GM11168 (cell line): ENCODE results near the gene STMN3.

ENCODE experiments used
- in situ Hi-C: fragments of 300-500 bp; cut with MboI; formaldehyde crosslinking; loops from one replicate; pipeline ENCODE4 v1.12.0; 2022; ENCODE audit warnings: low sequenced_read_pairs; ENCODE audit not compliant: unreplicated experiment

The STMN3 gene

DNA sequence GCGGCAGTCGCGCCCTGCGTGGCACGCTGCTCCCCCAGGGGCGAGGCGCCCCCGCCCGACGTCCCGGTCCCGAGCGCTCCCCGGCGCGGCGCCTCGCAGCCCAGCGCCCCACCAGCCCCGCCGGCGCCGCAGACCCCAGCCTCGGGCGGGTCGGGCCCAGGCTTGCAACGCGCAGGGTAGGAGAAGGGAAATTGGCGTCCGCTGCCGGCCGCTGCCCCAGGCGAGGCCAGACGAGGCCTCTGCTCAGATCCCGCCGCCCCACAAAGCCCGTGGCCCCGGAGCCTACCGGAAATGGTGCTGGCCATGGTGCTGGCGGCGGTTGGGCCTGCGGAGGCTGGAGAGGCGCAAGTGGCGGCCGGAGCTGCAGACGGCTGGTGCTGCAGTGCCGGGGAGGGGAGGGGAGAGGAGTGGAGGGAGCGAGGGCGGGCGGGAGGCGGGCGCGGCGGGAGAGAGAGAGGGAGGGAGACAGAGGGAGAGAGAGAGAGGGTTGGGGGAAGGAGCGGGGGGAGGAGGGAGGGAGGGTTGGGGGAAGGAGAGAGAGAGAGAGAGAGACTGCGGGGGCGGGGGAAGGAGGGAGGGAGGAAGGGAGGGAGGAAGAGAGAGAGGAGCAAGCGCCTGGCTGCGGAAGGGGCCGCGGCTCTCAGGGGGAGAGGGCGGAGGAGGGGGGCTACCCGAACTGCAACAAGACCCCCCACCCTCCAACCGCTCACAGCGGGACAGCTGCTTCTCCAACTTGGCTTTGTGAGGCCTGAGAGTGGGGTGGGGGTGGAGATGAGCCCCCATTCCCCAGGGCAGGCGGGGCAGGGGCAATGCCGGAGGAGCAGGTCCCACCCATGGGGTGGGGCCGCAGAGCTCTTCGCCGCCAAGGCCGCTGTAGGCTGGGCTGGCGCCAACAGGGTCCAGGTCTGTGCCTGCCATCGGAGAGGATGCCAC is at the start of gene STMN3:
Gene STMN3 (minus strand): TSS at position 384 of the 933 bp plus-strand sequence. CDS start 79 bp downstream, at position 305.
- in situ Hi-C loops = no loop called here

DNA sequence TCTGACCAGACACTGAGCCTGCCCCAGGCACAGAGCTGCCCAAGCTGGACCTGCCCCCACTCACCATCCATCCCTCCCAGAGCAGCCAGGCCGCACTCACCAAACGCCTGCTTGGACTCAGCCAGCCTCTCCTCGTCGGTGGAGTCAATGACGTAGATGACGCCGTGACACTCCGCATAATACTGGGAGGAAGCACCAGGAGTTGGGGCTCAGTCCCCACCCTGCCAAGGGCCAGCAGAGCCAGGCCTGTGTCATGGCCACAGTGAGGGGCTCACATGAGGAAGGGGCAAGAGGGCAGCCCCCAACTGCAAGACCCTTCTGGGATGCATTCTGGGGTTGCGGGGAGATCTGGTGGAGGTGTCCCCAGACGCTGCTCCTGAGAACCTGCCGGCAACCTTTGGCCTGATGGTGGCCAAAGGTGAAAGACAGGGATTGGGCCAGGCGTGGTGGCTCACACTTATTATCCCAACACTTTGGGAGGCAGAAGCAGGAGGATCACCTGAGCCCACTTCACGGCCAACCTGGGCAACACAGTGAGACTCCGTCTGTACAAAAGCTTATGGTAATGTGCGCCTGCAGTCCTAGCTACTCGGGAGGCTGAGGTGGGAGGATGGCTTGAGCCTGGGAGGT is 48.9 kb upstream of the STMN3 start:
- in situ Hi-C loops = loop anchor here (10.0 kb wide), 1 partner anchor 263 kb away; the partner anchor contains the start of gene ZNF512B

DNA sequence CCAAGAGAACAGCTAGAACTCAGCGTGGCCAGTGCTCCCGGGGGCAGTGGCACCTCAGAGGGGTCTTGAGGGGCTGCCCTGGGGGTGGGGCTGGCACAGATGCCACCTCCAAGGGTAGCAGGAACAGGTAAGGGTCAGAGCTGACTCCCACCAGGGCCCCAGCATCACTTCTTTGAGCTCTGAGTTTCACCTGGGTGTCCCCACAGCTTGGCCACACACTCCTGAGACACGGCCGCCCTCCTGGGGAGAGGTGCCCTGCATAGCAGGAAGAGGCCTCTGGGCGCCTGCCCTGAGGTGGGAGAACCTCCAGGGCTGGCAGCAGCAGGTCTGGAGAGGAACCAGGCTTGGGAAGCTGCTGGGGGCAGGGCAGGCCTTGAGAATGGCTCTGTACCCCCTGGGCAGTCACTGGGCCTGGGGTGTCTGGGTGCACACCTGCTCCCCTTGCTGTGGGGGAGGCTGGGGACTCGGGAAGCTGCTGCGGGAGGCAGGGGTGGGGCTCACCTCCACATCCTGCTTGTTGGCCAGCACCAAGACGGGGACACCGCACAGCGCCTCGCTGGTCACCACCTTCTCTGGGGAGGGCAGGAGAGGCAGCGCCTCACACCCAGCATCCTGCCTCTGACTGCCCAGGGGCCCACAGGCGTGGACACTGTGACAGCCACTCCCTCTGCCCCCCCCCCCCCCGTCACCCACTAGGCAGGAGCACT is 48.3 kb upstream of the STMN3 start:
- in situ Hi-C loops = loop anchor here (10.0 kb wide), 1 partner anchor 263 kb away; the partner anchor contains the start of gene ZNF512B

DNA sequence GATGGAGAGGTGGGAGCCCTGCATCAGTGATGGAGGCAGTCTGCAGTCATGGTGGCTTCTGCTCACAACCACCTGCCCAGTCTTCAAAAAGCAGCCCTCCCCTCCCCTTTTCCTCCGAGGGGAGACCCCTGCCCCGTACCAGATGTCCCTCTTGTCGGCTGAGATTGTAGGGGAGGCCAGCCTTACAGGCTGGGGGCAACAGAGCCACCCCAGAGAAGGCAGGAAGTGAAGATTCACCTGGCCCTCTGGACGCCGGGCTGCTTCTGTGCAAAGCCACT is 47.8 kb upstream of the STMN3 start:
- in situ Hi-C loops = loop anchor here (10.0 kb wide), 1 partner anchor 264 kb away; the partner anchor contains the start of gene ZNF512B

DNA sequence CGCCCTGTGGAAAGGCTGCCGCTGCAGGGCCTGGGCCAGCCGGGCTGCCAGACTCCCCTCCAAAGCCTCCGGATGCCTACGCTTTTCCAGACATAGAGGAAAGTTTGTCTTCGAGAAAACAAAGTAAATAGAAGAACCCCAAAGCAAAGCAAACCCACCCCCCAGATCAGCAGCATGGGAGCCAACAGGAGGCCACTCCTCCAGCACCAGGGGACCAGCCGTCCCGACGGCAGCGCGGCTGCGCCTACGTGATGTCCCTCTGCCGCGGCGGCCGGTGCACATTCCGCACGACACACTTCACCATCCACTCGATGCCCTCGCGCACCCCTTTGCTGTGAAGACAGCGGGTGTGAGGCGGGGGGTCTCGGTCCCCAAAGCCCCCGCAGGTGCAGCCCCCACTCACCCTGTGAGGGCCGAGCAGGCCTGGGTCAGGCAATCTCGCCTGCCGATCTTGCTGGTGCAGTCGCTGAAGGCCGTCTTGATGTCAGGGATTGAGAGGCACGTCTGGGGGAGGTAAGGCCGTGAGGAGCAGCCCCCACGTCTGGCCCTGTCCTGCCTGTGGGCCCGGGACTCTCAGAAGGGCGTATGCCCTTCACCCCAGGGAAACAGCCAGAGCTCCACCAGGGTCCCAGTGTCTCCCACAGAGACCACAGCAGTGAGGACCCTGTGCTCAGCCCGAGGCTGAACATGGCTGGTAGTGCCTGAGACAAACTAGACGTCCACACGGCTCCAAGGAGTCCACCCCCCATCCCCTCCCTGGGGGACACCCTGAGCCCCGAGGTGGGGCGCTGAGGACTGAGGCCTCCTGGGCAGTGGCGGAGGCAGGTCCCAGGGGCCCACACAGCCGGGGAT is 47.2 kb upstream of the STMN3 start:
- in situ Hi-C loops = loop anchor here (10.0 kb wide), 1 partner anchor 264 kb away; the partner anchor contains the start of gene ZNF512B

DNA sequence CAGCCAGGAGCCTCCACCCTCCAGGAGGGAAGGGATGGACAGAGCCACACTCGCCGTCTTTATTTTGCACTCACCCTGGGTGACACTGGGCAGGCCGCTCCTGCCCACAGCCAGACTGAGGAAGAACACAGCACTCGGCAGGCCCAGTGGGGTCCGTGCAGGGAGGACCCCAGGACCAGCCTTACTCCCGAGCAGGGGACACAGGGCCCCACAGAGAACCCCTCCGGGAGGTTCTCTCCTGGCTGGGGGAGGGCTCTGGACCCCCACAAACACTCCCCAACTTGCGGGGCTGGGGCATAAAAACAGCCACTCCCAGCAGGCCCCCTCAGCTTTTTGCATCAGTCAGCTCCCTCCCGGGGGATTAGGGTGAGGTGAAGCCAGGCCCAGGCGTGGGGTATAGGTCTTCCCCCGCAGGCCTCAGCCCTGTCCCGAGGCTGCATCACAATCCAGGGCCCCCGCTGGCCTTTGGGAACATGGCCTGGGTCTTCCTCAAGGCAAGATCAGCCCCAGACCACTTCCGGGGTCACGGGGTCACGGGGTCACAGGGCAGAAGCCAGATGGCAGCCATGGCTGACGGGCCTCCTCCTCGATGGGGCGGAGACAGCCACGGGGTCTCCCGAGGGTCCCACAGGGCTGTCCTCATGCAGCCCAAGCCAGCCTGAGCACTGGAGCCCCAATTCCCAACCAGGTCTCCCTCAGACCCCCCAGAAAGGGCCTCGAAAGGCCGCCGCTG is 46.4 kb upstream of the STMN3 start:
- in situ Hi-C loops = loop anchor here (10.0 kb wide), 1 partner anchor 265 kb away; the partner anchor contains the start of gene ZNF512B

DNA sequence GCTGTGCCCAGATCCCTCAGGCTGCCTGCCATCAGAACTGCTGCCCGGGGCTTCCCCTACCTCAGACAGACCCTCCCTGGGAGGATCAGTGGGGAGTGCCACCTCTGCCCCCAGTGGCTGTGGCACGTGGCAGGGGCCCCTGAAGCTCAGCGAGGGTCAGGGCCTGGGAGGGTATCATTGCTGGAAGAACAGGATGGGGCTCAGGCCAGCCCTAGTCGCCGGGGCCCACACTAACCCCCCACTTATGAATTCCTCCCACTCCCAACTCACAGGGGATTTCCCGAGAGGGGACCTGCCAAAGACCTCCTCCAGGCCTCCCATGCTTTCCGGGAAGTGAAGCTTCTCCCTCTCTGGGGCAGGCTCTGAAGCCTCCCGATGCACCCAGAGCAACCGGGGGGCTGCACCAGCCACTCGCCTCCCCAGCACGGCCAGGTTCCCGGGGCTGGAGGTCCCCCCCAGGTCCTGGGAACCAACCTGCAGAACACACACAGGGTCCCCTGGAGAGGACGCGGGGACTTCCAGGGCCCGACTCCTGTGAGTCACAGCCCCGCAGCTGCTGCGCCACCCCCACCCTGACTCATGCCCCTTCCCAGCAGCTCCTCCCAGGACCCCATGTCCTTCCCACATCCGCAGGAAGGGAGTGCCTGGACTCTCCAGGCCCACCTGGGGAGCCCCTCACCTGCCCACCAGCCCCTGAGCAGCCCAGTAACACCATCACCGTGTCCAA is 45.7 kb upstream of the STMN3 start:
- in situ Hi-C loops = no loop called here

DNA sequence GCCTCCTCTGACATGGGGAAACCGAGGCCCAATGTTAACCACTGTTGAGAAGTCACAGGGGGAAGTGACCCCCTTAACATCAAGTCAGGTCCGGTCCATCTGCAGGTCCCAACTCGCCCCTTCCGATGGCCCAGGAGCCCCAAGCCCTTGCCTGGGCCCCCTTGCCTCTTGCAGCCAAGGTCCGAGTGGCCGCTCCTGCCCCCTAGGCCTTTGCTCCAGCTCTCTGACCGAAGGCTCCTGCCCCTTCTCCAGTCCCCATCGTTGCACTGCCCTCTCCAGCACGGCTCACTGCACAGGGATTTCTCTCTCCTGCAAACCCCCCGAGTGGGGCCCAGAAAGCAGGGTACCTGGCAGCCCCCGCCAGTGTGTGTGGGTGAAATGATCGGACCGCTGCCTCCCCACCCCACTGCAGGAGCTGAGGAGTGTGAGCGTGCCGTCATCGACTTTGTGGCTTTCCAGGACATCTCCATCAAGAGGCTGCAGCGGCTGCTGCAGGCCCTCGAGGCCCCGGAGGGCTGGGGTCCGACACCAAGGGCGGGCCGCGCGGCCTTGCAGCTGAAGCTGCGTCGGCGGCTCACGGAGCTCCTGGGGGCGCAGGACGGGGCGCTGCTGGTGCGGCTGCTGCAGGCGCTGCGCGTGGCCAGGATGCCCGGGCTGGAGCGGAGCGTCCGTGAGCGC is 44.8 kb upstream of the STMN3 start:
- in situ Hi-C loops = no loop called here

DNA sequence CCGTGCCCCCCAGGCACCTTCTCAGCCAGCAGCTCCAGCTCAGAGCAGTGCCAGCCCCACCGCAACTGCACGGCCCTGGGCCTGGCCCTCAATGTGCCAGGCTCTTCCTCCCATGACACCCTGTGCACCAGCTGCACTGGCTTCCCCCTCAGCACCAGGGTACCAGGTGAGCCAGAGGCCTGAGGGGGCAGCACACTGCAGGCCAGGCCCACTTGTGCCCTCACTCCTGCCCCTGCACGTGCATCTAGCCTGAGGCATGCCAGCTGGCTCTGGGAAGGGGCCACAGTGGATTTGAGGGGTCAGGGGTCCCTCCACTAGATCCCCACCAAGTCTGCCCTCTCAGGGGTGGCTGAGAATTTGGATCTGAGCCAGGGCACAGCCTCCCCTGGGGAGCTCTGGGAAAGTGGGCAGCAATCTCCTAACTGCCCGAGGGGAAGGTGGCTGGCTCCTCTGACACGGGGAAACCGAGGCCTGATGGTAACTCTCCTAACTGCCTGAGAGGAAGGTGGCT is 44.2 kb upstream of the STMN3 start:
- in situ Hi-C loops = no loop called here

DNA sequence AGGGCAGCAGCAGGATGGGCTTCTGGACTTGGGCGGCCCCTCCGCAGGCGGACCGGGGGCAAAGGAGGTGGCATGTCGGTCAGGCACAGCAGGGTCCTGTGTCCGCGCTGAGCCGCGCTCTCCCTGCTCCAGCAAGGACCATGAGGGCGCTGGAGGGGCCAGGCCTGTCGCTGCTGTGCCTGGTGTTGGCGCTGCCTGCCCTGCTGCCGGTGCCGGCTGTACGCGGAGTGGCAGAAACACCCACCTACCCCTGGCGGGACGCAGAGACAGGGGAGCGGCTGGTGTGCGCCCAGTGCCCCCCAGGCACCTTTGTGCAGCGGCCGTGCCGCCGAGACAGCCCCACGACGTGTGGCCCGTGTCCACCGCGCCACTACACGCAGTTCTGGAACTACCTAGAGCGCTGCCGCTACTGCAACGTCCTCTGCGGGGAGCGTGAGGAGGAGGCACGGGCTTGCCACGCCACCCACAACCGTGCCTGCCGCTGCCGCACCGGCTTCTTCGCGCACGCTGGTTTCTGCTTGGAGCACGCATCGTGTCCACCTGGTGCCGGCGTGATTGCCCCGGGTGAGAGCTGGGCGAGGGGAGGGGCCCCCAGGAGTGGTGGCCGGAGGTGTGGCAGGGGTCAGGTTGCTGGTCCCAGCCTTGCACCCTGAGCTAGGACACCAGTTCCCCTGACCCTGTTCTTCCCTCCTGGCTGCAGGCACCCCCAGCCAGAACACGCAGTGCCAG is 43.6 kb upstream of the STMN3 start, which contains the start of gene TNFRSF6B:
Gene TNFRSF6B (plus strand): TSS at position 25 of the 729 bp plus-strand sequence. CDS start 116 bp downstream, at position 141.
- in situ Hi-C loops = no loop called here

DNA sequence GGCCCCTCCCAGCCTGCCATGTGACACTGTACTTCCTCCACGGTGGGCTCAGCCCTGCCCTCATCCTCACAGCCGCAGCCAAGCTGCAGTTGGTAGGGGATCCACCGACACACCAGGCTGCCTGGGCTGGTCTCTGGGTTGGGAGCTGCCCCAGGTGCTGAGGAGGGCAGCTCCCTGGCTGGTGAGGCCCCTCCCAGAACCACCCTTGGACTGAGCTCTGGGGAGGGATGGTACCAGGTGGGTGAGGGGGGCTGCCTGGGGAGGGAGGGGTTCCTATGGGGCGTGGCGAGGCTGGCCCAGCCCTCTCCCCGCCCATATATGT is 43.0 kb upstream of the STMN3 start:
- in situ Hi-C loops = no loop called here

DNA sequence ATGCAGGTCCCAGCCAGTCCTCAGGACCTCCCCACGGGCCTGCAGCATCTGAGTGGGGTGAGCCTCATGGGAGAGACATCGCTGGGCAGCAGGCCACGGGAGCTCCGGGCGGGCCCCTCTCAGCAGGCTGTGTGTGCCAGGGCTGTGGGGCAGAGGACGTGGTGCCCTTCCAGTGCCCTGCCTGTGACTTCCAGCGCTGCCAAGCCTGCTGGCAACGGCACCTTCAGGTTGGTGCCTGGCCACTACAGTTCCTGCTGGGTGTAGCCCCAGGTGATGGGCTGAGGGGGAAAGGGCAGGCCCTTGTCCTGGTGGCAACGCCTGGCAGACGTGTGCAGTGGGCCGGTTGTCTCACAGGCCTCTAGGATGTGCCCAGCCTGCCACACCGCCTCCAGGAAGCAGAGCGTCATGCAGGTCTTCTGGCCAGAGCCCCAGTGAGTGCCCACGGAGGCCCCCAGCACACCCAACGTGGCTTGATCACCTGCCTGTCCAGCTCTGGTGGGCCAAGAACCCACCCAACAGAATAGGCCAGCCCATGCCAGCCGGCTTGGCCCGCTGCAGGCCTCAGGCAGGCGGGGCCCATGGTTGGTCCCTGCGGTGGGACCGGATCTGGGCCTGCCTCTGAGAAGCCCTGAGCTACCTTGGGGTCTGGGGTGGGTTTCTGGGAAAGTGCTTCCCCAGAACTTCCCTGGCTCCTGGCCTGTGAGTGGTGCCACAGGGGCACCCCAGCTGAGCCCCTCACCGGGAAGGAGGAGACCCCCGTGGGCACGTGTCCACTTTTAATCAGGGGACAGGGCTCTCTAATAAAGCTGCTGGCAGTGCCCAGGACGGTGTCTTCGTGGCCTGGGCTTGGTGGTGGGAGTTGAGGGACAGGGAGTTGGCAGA is 42.4 kb upstream of the STMN3 start:
- in situ Hi-C loops = no loop called here

DNA sequence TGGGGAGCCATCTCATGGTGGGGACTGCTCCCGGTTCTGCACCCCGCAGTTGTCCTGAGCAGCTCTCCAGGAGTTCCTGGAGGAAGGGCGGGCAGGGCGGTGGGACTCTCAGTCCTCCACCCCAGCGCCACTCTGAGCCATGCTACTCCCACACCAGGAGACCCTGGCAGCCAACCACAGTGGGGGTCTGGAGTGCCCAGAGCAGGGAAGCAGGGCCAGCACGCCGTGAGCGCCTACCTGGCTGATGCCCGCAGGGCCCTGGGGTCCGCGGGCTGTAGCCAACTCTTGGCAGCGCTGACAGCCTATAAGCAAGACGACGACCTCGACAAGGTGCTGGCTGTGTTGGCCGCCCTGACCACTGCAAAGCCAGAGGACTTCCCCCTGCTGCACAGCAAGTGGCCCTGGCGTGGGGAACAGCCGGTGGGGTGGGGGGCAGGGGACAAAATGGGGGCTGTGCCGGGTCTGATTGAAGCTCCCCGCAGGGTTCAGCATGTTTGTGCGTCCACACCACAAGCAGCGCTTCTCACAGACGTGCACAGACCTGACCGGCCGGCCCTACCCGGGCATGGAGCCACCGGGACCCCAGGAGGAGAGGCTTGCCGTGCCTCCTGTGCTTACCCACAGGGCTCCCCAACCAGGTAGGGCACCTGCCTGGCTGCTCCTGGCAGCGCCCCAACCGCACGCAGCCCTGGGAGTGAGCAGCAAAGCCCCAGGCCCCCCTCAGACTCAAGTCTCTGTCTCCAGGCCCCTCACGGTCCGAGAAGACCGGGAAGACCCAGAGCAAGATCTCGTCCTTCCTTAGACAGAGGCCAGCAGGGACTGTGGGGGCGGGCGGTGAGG is 41.6 kb upstream of the STMN3 start:
- in situ Hi-C loops = no loop called here

DNA sequence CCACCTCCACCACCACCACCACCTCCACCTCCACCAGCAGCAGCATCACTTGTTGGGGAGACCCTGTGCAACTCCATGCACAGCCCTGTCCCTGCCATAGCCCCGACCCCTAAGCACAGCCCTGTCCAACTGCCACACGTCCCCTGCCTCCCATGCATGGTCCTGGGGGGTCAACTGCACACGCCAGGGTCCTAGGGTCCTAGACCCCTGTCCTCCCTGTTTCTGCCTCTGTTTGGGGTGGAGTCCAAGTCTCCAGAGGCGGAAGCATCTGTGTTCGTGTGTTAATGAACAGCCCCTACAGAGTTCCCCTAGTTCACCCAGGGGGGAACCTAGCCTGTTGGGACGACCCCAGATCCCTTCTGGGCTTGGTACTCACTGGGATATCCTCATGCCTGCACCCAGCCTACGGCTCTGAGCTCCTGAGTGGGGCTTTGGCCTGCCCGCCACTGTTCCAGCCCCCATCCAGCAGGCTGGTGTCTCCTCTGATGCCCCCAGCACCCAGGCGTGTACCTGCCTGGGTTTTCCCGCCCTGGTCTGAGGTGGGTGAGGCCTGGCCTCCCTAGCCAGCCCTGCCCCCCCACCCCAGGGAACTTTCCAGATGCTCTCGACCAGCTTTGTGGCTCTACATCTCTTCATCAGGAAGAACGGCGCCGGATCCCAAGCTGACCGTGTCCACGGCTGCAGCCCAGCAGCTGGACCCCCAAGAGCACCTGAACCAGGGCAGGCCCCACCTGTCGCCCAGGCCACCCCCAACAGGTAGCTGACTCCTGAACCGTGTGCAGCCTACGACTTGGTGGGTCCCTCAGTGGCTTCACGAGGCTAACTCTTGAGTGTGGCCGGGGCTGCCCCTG is 40.7 kb upstream of the STMN3 start:
- in situ Hi-C loops = no loop called here
